ENCODE results near the gene AP2B1. TPM values are rescaled to one million over a fixed set of nuclear protein-coding genes. Genes with fewer than 3 reads are reported as not detected.

The AP2B1 gene
- total RNA-seq, 2 experiments from 2014 or later, result 28.9 to 76.0 TPM

DNA sequence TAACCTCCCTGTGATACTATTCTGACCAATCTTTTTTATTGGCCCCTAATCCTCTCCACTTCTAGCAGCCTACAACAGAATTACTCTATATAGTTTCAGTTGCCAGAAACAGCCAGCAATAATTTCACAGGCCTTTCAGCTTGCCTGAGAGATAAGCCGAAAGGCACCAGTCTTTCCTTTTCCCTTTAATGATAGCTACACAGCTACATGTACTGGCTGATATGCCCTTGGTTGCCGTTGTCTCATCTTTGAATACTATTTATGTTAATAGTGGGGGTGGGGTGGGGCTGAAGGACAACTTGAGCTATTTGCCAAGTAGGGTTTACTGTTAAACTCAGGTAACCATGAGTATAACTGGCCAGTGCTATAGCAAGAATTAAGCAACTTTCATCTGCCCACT lies 108.5 kb downstream of the AP2B1 start:
- no peaks in the 10 kb centered on the region for H3K9me3 ChIP-seq (ENCODE audit: low read length)
- DNase-seq (ENCODE audit: low spot score), result no peak
- TF ChIP-seq EZH2phosphoT487 (IDR thresholded peaks at IDR 0.05; ENCODE audit: borderline replicate concordance, low read depth, low read length), result no peak
- TF ChIP-seq, protein P1, sequence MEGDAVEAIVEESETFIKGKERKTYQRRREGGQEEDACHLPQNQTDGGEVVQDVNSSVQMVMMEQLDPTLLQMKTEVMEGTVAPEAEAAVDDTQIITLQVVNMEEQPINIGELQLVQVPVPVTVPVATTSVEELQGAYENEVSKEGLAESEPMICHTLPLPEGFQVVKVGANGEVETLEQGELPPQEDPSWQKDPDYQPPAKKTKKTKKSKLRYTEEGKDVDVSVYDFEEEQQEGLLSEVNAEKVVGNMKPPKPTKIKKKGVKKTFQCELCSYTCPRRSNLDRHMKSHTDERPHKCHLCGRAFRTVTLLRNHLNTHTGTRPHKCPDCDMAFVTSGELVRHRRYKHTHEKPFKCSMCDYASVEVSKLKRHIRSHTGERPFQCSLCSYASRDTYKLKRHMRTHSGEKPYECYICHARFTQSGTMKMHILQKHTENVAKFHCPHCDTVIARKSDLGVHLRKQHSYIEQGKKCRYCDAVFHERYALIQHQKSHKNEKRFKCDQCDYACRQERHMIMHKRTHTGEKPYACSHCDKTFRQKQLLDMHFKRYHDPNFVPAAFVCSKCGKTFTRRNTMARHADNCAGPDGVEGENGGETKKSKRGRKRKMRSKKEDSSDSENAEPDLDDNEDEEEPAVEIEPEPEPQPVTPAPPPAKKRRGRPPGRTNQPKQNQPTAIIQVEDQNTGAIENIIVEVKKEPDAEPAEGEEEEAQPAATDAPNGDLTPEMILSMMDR (conservative IDR thresholded peaks at IDR 0.05; ENCODE audit: low read length), result no peak
- H3K4me1 ChIP-seq (ENCODE audit: insufficient read depth, low read length, poor library complexity, severe bottlenecking), result no peaks in the 10 kb centered on the region
- H4K20me1 ChIP-seq (ENCODE audit: insufficient read depth, low read length), result no peaks in the 10 kb centered on the region
- H2AFZ ChIP-seq (ENCODE audit: low read length), result no peak overlapping the region
- no peak overlapping the region for H3K4me2 ChIP-seq (ENCODE audit: low read length)
- ChIA-PET CTCF (ENCODE audit: unreplicated experiment) (no interaction called here), POLR2A (interaction anchor here (0.6 kb wide), 2 partner anchors 15 to 84 kb away, joined by 3 read pairs; no protein-coding TSS in a partner anchor)
- intact Hi-C loops (cut with micrococcal nuclease; ENCODE audit: unreplicated experiment), result no loop called here
- BruUV-seq (replicated peaks), result no TSS peak
- H3K9me2 ChIP-seq (ENCODE audit: insufficient read depth, low read length), result no peaks in the 10 kb centered on the region
- no peaks in the 10 kb centered on the region for H3K79me2 ChIP-seq (ENCODE audit: insufficient read depth, low read depth, low read length)
- H3K36me3 ChIP-seq (ENCODE audit: insufficient read depth, low read length), result peaks cover 26% of the 10 kb centered on the region
- H3K27ac ChIP-seq (ENCODE audit: low read depth, low read length, poor library complexity, severe bottlenecking), result no peak overlapping the region
- no peak overlapping the region for H3K4me3 ChIP-seq (ENCODE audit: low read depth, low read length, poor library complexity, severe bottlenecking)

DNA sequence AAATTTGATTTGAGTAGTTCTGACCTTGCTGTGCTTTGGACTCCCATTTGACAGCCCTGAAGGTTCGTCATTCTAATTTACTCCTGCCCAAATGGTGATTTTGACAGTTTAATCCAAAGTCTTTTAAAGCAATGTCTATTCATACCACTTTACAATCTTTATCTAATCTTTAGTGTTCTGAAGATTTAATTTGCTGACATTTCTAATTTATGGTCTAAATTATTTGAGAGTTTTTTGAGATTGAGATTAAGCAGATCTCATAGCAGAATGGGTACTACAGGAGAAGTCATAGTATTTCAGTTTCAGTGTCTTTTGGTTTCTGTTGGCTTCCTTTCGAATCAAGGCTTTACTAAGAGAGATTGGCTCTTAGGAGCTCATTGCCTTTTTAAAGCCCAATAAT lies 111.7 kb downstream of the AP2B1 start:
- no peaks in the 10 kb centered on the region for H4K20me1 ChIP-seq (ENCODE audit: insufficient read depth, low read length)
- H3K79me2 ChIP-seq (ENCODE audit: insufficient read depth, low read depth, low read length), result no peaks in the 10 kb centered on the region
- no TSS peak for BruUV-seq (replicated peaks)
- peaks cover 26% of the 10 kb centered on the region for H3K36me3 ChIP-seq (ENCODE audit: insufficient read depth, low read length)
- H3K4me1 ChIP-seq (ENCODE audit: insufficient read depth, low read length, poor library complexity, severe bottlenecking), result no peaks in the 10 kb centered on the region
- H3K27ac ChIP-seq (ENCODE audit: low read depth, low read length, poor library complexity, severe bottlenecking), result no peak overlapping the region
- H3K9me3 ChIP-seq (ENCODE audit: low read length), result no peaks in the 10 kb centered on the region
- no peak for DNase-seq (ENCODE audit: low spot score)
- H3K4me2 ChIP-seq (ENCODE audit: low read length), result no peak overlapping the region
- ChIA-PET CTCF (ENCODE audit: unreplicated experiment) (no interaction called here), POLR2A (no interaction called here)
- H3K4me3 ChIP-seq (ENCODE audit: low read depth, low read length, poor library complexity, severe bottlenecking), result no peak overlapping the region
- H3K9me2 ChIP-seq (ENCODE audit: insufficient read depth, low read length), result no peaks in the 10 kb centered on the region
- intact Hi-C loops (cut with micrococcal nuclease; ENCODE audit: unreplicated experiment), result no loop called here
- TF ChIP-seq EZH2phosphoT487 (IDR thresholded peaks at IDR 0.05; ENCODE audit: borderline replicate concordance, low read depth, low read length), result no peak
- TF ChIP-seq, protein P1 (conservative IDR thresholded peaks at IDR 0.05; ENCODE audit: low read length), result no peak
- H2AFZ ChIP-seq (ENCODE audit: low read length), result no peak overlapping the region

DNA sequence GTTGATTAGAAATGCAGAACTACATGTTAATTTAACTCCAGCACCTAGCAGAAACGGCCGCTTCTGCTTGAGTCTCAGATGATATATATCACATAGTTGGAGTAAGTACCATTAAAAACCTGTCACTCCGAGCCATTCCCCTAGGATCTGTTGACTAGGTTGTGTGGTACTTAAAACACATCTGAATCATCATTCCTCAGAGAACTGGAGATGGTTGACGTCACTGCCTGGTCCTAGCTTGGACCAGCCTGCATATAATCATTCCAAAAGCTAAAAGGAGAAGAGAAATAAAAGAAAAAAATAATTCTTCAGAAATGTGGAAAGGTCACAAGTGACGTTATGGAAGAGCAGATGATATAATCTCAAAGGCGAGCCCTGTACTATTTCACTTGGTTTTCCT lies 113.0 kb downstream of the AP2B1 start:
- H3K4me2 ChIP-seq (ENCODE audit: low read length), result no peak overlapping the region
- no peaks in the 10 kb centered on the region for H4K20me1 ChIP-seq (ENCODE audit: insufficient read depth, low read length)
- intact Hi-C loops (cut with micrococcal nuclease; ENCODE audit: unreplicated experiment), result no loop called here
- no peak overlapping the region for H3K27ac ChIP-seq (ENCODE audit: low read depth, low read length, poor library complexity, severe bottlenecking)
- ChIA-PET POLR2A (no interaction called here), CTCF (ENCODE audit: unreplicated experiment) (no interaction called here)
- H3K4me1 ChIP-seq (ENCODE audit: insufficient read depth, low read length, poor library complexity, severe bottlenecking), result no peaks in the 10 kb centered on the region
- no TSS peak for BruUV-seq (replicated peaks)
- DNase-seq (ENCODE audit: low spot score), result no peak
- TF ChIP-seq EZH2phosphoT487 (IDR thresholded peaks at IDR 0.05; ENCODE audit: borderline replicate concordance, low read depth, low read length), result no peak
- TF ChIP-seq, protein P1 (conservative IDR thresholded peaks at IDR 0.05; ENCODE audit: low read length), result no peak
- H3K4me3 ChIP-seq (ENCODE audit: low read depth, low read length, poor library complexity, severe bottlenecking), result no peak overlapping the region
- H3K9me3 ChIP-seq (ENCODE audit: low read length), result no peaks in the 10 kb centered on the region
- H2AFZ ChIP-seq (ENCODE audit: low read length), result no peak overlapping the region
- H3K36me3 ChIP-seq (ENCODE audit: insufficient read depth, low read length), result peaks cover 15% of the 10 kb centered on the region
- H3K9me2 ChIP-seq (ENCODE audit: insufficient read depth, low read length), result no peaks in the 10 kb centered on the region
- no peaks in the 10 kb centered on the region for H3K79me2 ChIP-seq (ENCODE audit: insufficient read depth, low read depth, low read length)
